Epithelial cell of proximal tubule (primary cell): ENCODE results near the gene P2RX5. TPM values are rescaled to one million over a fixed set of nuclear protein-coding genes. Genes with fewer than 3 reads are reported as not detected.
A peak's percentile ranks its signal among the peaks of the same experiment; 100 is the strongest.

Source experiments
- DNase-seq: peaks from one replicate; pipeline ENCODE4 v3.0.0-alpha.2; 2011; ENCODE audit warnings: low read depth
- H3K4me3 ChIP-seq: 2 replicates; pipeline ENCODE4 v1.5.1; 2011; ENCODE audit warnings: low read depth, mild to moderate bottlenecking, low read length
- CTCF ChIP-seq: conservative IDR thresholded peaks from 2 replicates; pipeline ENCODE4 v1.5.1; 2012; ENCODE audit warnings: low read depth, mild to moderate bottlenecking, low read length
- total RNA-seq: library from RNA; depleted of rRNA; stranded (reverse); fragments of >200 nt; gene quantifications from 2 replicates; pipeline ENCODE4 v1.2.3, GENCODE V29; 2015

The P2RX5 gene
- total RNA-seq, 1 donor from 2014 or later: 4.8 TPM

GRCh38 chr17:3656755-3657587 is 39.0 kb downstream of the P2RX5 start:
- no peak for DNase-seq
- TF ChIP-seq CTCF: no peak

DNA sequence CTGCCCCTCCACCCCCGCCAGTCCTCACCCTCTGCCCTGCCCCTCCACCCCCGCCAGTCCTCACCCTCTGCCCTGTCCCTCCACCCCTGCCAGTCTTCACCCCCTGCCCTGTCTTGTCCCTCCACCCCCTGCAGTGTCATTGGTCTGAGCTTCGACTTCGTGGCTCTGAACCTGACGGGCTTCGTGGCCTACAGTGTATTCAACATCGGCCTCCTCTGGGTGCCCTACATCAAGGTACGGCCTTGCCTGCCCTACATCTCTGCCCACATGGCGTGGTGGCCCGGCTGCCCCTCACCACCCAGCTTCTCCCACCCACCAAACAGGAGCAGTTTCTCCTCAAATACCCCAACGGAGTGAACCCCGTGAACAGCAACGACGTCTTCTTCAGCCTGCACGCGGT is 39.6 kb downstream of the P2RX5 start:
- TF ChIP-seq CTCF: no peak
- no peak for DNase-seq
- no peak overlapping the region for H3K4me3 ChIP-seq

More at GRCh38 chr17:3656755-3657587, 39.0 kb downstream of the P2RX5 start:
- no peak overlapping the region for H3K4me3 ChIP-seq

DNA sequence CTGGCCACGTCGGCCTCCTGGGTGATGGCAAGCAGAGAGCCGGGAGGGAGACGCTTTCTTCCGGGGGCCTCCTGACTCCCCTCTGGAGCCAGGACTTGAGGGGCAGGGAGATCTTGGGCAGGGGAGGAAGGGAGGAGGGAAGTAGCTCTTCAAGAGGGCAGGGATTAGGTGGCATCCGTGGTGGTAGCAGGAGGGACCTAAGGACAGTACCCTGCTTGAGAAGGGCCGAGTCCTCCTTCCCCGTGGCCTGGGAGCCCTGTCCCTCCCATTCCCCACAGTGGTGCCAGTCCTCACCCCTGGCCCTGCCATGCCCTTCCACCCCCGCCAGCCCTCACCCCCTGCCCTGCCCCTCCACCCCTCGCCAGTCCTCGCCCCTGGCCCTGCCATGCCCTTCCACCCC is 40.2 kb downstream of the P2RX5 start:
- no peak for TF ChIP-seq CTCF
- no peak for DNase-seq
- no peak overlapping the region for H3K4me3 ChIP-seq

DNA sequence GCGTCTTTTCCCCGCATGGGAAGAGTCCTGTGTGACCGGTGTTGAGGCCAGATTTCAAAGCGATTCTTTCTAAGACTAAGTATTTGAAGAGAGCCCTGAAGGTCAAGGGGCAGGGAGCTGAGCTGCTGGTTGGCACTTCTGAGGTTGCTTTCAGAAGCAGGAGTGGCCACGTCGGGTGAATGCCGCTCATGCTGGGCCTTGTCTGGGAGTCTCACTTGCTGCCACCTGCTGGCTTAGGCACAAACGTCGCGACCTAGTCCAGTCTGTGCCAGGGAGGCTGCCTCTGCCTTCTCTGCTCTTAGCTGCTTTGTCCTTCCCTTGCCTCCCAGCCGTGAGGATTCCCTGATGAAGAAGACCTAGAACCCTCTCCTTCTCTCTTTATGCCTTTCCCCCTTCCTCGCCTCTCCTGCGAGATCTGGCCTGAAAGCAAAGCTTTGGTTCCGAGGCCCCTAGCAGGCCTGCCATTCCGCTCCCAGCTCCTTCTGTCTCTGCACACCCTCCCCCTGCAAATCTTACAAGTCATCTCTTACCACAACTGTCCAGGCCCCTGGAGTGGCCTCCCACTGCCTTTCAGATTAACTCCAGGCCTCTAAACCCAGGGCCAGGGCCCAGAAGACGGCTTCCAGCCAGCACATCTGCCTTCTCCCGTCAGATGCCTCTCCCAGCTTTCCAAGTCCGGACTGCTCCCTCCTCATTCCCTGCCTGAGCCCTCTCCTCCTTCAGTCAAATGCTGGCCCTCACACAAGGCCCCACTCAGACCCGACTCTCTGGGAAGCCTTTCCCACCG is 48.0 kb downstream of the P2RX5 start:
- no peak overlapping the region for H3K4me3 ChIP-seq
- DNase-seq: no peak
- peak; percentile 64 for TF ChIP-seq CTCF

DNA sequence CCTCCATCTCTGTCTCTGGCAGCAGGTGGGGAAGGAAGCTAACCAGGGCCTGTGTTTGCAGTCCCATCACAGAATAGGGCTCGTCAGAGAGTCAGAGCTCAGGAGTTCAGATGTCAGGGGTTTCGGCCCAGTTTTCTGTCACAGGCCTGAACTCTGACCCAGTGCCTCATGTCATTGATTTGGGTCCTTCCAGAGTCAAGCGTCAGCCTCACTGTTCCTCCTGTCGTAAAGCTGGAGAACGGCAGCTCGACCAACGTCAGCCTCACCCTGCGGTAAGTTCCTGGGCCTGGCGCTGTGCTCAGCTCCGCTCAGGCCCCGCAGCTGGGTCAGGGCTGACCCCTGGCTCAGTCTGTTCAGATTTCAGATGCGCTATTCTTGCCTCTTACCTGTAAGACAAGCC is 48.7 kb downstream of the P2RX5 start:
- no peak for TF ChIP-seq CTCF
- no peak for DNase-seq
- no peak overlapping the region for H3K4me3 ChIP-seq

DNA sequence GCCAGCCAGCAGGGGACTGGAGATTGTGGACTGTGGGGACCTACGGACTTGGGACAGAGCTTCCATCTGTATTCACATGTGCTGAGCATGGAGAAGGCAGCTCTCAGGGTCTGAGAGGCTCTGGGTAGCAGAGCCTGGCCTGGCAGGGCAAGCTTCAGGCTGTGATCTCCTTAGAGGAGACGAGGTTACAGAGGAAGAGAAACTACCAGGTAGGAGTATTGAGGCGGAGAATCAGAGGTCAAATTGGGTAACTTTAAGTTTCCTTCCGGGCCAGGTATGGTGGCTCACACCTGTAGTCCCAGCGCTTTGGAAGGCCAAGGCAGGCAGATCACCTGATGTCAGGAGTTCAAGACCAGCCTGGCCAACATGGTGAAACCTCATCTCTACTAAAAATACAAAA is 50.6 kb downstream of the P2RX5 start:
- DNase-seq: no peak
- no peak overlapping the region for H3K4me3 ChIP-seq
- no peak for TF ChIP-seq CTCF
